HepG2 (cell line): ENCODE results near the gene ABCC9.
A peak's percentile ranks its signal among the peaks of the same experiment; 100 is the strongest.

Experiments
- BCLAF1 ChIP-seq: fragments of 450-650 bp; IDR thresholded peaks from 2 replicates; pipeline ENCODE4 v1.6.1; 2017; ENCODE audit warnings: mild to moderate bottlenecking
- BHLHE40 ChIP-seq: IDR thresholded peaks from 2 replicates; pipeline ENCODE4 v1.6.1; 2011; ENCODE audit warnings: low read length, improper control_type of control experiment
- CTCF ChIP-seq: sonication (generic); formaldehyde crosslinking; IDR thresholded peaks from 2 replicates; pipeline ENCODE4 v1.5.0; 2020; ENCODE audit warnings: mild to moderate bottlenecking, missing genetic modification reagents, moderate library complexity
- E2F1 ChIP-seq: sonication (generic); formaldehyde crosslinking; IDR thresholded peaks from 2 replicates; pipeline ENCODE4 v1.5.0; 2020; ENCODE audit warnings: missing genetic modification reagents
- ELF4 ChIP-seq: sonication (generic); formaldehyde crosslinking; IDR thresholded peaks from 2 replicates; pipeline ENCODE4 v1.5.0; 2020; ENCODE audit warnings: missing genetic modification reagents, mild to moderate bottlenecking, moderate library complexity, borderline replicate concordance
- ETV6 ChIP-seq: sonication (generic); formaldehyde crosslinking; conservative IDR thresholded peaks from 2 replicates; pipeline ENCODE4 v1.4.0; 2020; ENCODE audit warnings: missing genetic modification reagents
- FOXK1 ChIP-seq: sonication (generic); formaldehyde crosslinking; IDR thresholded peaks from 2 replicates; pipeline ENCODE4 v1.4.0; 2020; ENCODE audit warnings: low read depth, missing genetic modification reagents, borderline replicate concordance
- KDM1A ChIP-seq: IDR thresholded peaks from 2 replicates; pipeline ENCODE4 v1.6.1; 2016; ENCODE audit warnings: missing compliant biosample characterization
- MNT ChIP-seq: fragments of 450-650 bp; IDR thresholded peaks from 2 replicates; pipeline ENCODE4 v1.6.1; 2016
- ZBTB20 ChIP-seq: sonication (generic); formaldehyde crosslinking; IDR thresholded peaks from 2 replicates; pipeline ENCODE4 v1.8.1; 2023; ENCODE audit warnings: missing genetic modification reagents, low read depth, mild to moderate bottlenecking, borderline replicate concordance
- ZNF749 ChIP-seq: sonication (generic); formaldehyde crosslinking; IDR thresholded peaks from 2 replicates; pipeline ENCODE4 v1.8.0; 2022; ENCODE audit warnings: mild to moderate bottlenecking, missing genetic modification reagents, moderate library complexity, borderline replicate concordance
- ZNF850 ChIP-seq: sonication (generic); formaldehyde crosslinking; conservative IDR thresholded peaks from 2 replicates; pipeline ENCODE4 v1.9.0; 2021; ENCODE audit warnings: mild to moderate bottlenecking, missing genetic modification reagents

- TF ChIP-seq E2F1 (CRISPR knock-in tag) (no peak), KDM1A (CRISPR knock-in tag) (no peak), BHLHE40 (no peak), CTCF (CRISPR knock-in tag) (peak; percentile 28), FOXK1 (no peak), ETV6 (CRISPR knock-in tag) (no peak), ZBTB20 (CRISPR knock-in tag) (no peak), ZNF749 (CRISPR knock-in tag) (no peak), BCLAF1 (no peak), ZNF850 (CRISPR knock-in tag) (no peak), ELF4 (CRISPR knock-in tag) (no peak), MNT (no peak)
These were observed 515 bp upstream of the ABCC9 start for GRCh38 chr12:21941506-21942376.
